Neural cell (in vitro differentiated cells): ENCODE results near the gene PRSS33. TPM values are rescaled to one million over a fixed set of nuclear protein-coding genes. Genes with fewer than 3 reads are reported as not detected.

Experiments
- H2AFZ ChIP-seq: fragments of 200-600, 300-800 bp; sonication (generic), shearing (Covaris generic); 2 replicates; pipeline ENCODE4 v1.6.0; 2014; ENCODE audit warnings: low read depth, mild to moderate bottlenecking, antibody characterized with exemption, low read length, moderate library complexity
- H3F3A ChIP-seq: fragments of 200-600 bp; shearing (Covaris generic); 2 replicates; pipeline ENCODE4 v1.6.1; 2016; ENCODE audit warnings: mild to moderate bottlenecking, moderate library complexity, mixed read lengths, antibody characterized with exemption, low read length; ENCODE audit not compliant: insufficient read depth, poor library complexity, severe bottlenecking
- H3K27ac ChIP-seq: fragments of 200-600, 300-800 bp; sonication (generic), shearing (Covaris generic); 2 replicates; pipeline ENCODE4 v1.5.1; 2014; ENCODE audit warnings: mild to moderate bottlenecking, low read length, moderate library complexity
- H3K27me3 ChIP-seq: fragments of 300-800, 200-600 bp; sonication (generic), shearing (Covaris generic); 2 replicates; pipeline ENCODE4 v1.6.0; 2014; ENCODE audit warnings: mild to moderate bottlenecking, low read depth, low read length, moderate library complexity; ENCODE audit not compliant: insufficient read depth
- H3K36me3 ChIP-seq: fragments of 300-800, 200-600 bp; sonication (generic), shearing (Covaris generic); 2 replicates; pipeline ENCODE4 v1.5.1; 2014; ENCODE audit warnings: mild to moderate bottlenecking, antibody characterized with exemption, low read length, moderate library complexity; ENCODE audit not compliant: insufficient read depth
- H3K4me2 ChIP-seq: fragments of 300-800, 200-600 bp; sonication (generic), shearing (Covaris generic); 2 replicates; pipeline ENCODE4 v1.6.0; 2014; ENCODE audit warnings: mild to moderate bottlenecking, low read length
- H3K4me3 ChIP-seq: fragments of 300-800, 200-600 bp; sonication (generic), shearing (Covaris generic); 2 replicates; pipeline ENCODE4 v1.5.1; 2014; ENCODE audit warnings: mild to moderate bottlenecking, low read length, moderate library complexity
- H3K79me2 ChIP-seq: fragments of 200-600 bp; shearing (Covaris generic); replicated peaks from 2 replicates; pipeline ENCODE4 v1.6.0; 2014; ENCODE audit warnings: mild to moderate bottlenecking, low read length, moderate library complexity; ENCODE audit not compliant: insufficient read depth
- H3K9ac ChIP-seq: fragments of 300-800, 200-600 bp; sonication (generic), shearing (Covaris generic); 2 replicates; pipeline ENCODE4 v1.6.1; 2016; ENCODE audit warnings: mild to moderate bottlenecking, low read length, mixed read lengths
- H3K9me2 ChIP-seq: fragments of 200-600 bp; shearing (Covaris generic); 2 replicates; pipeline ENCODE4 v1.6.1; 2016; ENCODE audit warnings: mild to moderate bottlenecking, low read length, mixed read lengths; ENCODE audit not compliant: insufficient read depth
- H3K9me3 ChIP-seq: fragments of 200-600, 300-800 bp; sonication (generic), shearing (Covaris generic); 2 replicates; pipeline ENCODE4 v1.6.1; 2016; ENCODE audit warnings: mild to moderate bottlenecking, mixed run types, low read length, moderate library complexity, mixed read lengths
- H4K20me1 ChIP-seq: fragments of 200-600 bp; shearing (Covaris generic); 2 replicates; pipeline ENCODE4 v1.6.1; 2016; ENCODE audit warnings: mild to moderate bottlenecking, mixed run types; ENCODE audit not compliant: insufficient read depth
- CTCF ChIP-seq: fragments of 450-650 bp; IDR thresholded peaks from 2 replicates; pipeline ENCODE4 v1.5.1; 2014; ENCODE audit warnings: antibody characterized with exemption, mild to moderate bottlenecking, moderate library complexity; ENCODE audit not compliant: poor library complexity, severe bottlenecking
- EP300 ChIP-seq: fragments of 450-650 bp; conservative IDR thresholded peaks from 2 replicates; pipeline ENCODE4 v1.6.1; 2014; ENCODE audit warnings: antibody characterized with exemption, mild to moderate bottlenecking, moderate library complexity; ENCODE audit not compliant: poor library complexity, severe bottlenecking
- EZH2 ChIP-seq: fragments of 200-600, 300-800 bp; shearing (Covaris generic), sonication (generic); IDR thresholded peaks from 2 replicates; pipeline ENCODE4 v1.6.1; 2014; ENCODE audit warnings: antibody characterized with exemption, low read length, borderline replicate concordance, mild to moderate bottlenecking; ENCODE audit not compliant: insufficient read depth, poor library complexity, severe bottlenecking
- MXI1 ChIP-seq: fragments of 450-650 bp; conservative IDR thresholded peaks from 2 replicates; pipeline ENCODE4 v1.6.1; 2014; ENCODE audit warnings: antibody characterized with exemption, mild to moderate bottlenecking; ENCODE audit not compliant: poor library complexity, severe bottlenecking
- POLR2AphosphoS5 ChIP-seq: IDR thresholded peaks from 2 replicates; pipeline ENCODE4 v1.6.1; 2012
- RAD21 ChIP-seq: fragments of 450-650 bp; conservative IDR thresholded peaks from 2 replicates; pipeline ENCODE4 v1.6.1; 2014; ENCODE audit warnings: antibody characterized with exemption, mild to moderate bottlenecking, moderate library complexity
- REST ChIP-seq: IDR thresholded peaks from 2 replicates; pipeline ENCODE4 v1.6.1; 2012; ENCODE audit warnings: borderline replicate concordance
- SMC3 ChIP-seq: fragments of 450-650 bp; conservative IDR thresholded peaks from 2 replicates; pipeline ENCODE4 v1.6.1; 2014; ENCODE audit warnings: antibody characterized with exemption, mild to moderate bottlenecking, moderate library complexity; ENCODE audit not compliant: poor library complexity
- TAF1 ChIP-seq: IDR thresholded peaks from 2 replicates; pipeline ENCODE4 v1.6.1; 2012; ENCODE audit warnings: low read depth
- polyA minus RNA-seq: library from RNA; depleted of rRNA, polyadenylated mRNA; stranded (reverse); fragments of >200 nt; gene quantifications from 2 replicates; pipeline ENCODE4 v1.2.3, GENCODE V29; 2014
- polyA plus RNA-seq: library from polyadenylated mRNA; depleted of rRNA; stranded (reverse); fragments of >200 nt; gene quantifications from 2 replicates; pipeline ENCODE4 v1.2.3, GENCODE V29; 2014

Gene PRSS33
- polyA plus RNA-seq (not detected in 2 replicates), polyA minus RNA-seq (not detected in 2 replicates)

- H3F3A ChIP-seq, result no peaks in the 10 kb centered on the region
- TF ChIP-seq EZH2, result no peak
- TF ChIP-seq POLR2AphosphoS5, result no peak
- no peak for TF ChIP-seq SMC3
- no peak for TF ChIP-seq RAD21
- TF ChIP-seq REST, result no peak
- TF ChIP-seq CTCF, result no peak
- no peak for TF ChIP-seq EP300
- no peak for TF ChIP-seq TAF1
- TF ChIP-seq MXI1, result no peak
- H3K9me3 ChIP-seq, result no peaks in the 10 kb centered on the region
- H3K36me3 ChIP-seq, result no peaks in the 10 kb centered on the region
- no peaks in the 10 kb centered on the region for H3K27me3 ChIP-seq
- H3K27ac ChIP-seq, result no peak within 1 kb of the TSS
- H3K4me3 ChIP-seq, result no peak within 1 kb of the TSS
- no peak within 1 kb of the TSS for H3K9ac ChIP-seq
- no peaks in the 10 kb centered on the region for H3K79me2 ChIP-seq
- H3K9me2 ChIP-seq, result no peaks in the 10 kb centered on the region
- H4K20me1 ChIP-seq, result no peaks in the 10 kb centered on the region
- no peak within 1 kb of the TSS for H3K4me2 ChIP-seq
- H2AFZ ChIP-seq, result no peak within 1 kb of the TSS
Measured at GRCh38 chr16:2787406-2787805, at the start of gene PRSS33. TSS of gene PRSS33 (minus strand) at chr16:2787560. CDS start at chr16:2786547, 1,013 bp downstream.

- no peak overlapping the region for H3K27ac ChIP-seq
- no peaks in the 10 kb centered on the region for H3K36me3 ChIP-seq
- H3K9ac ChIP-seq, result no peak overlapping the region
- no peaks in the 10 kb centered on the region for H3K9me3 ChIP-seq
- no peak overlapping the region for H3K4me3 ChIP-seq
- no peak overlapping the region for H3K4me2 ChIP-seq
- H4K20me1 ChIP-seq, result no peaks in the 10 kb centered on the region
- H3K9me2 ChIP-seq, result no peaks in the 10 kb centered on the region
- no peaks in the 10 kb centered on the region for H3K79me2 ChIP-seq
- TF ChIP-seq TAF1 (no peak), RAD21 (no peak), CTCF (no peak), MXI1 (no peak), EP300 (no peak), EZH2 (no peak), REST (no peak), SMC3 (no peak), POLR2AphosphoS5 (no peak)
- H3K27me3 ChIP-seq, result no peaks in the 10 kb centered on the region
- H3F3A ChIP-seq, result no peaks in the 10 kb centered on the region
- no peak overlapping the region for H2AFZ ChIP-seq
Measured at GRCh38 chr16:2836646-2837508, 49.5 kb upstream of the PRSS33 start.
